OCI-LY3 (cell line): ENCODE results near the gene OR10H5.

Experiments used
- EZH2phosphoT487 ChIP-seq: fragments of 200-600 bp; shearing (Covaris generic); IDR thresholded peaks from 2 replicates; pipeline ENCODE4 v1.6.1; 2018; ENCODE audit warnings: antibody characterized with exemption, mixed run types, low read depth
- TF ChIP-seq, protein P1 (sequence below): fragments of 200-600, 300-600 bp; sonication (generic); IDR thresholded peaks from 2 replicates; pipeline ENCODE4 v1.5.1; 2014; ENCODE audit warnings: antibody characterized with exemption, low read length, low read depth

DNA sequence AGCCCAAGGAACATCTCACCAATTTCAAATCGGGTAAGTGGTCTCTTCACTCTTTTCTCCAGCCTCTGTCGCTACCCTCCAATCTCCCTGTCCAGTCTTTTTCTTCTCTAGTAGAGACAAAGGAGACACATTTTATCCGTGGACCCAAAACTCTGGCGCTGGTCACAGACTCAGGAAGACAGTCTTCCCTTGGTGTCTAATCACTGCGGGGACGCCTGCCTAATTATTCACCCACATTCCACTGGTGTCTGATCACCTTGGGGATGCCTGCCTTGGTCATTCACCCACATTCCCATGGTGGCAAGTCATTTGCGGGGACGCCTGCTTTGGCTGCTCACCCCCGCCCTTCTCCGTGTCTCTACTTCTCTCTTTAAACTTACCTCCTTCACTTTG is 41.8 kb downstream of the OR10H5 start:
- TF ChIP-seq EZH2phosphoT487, result no peak
- TF ChIP-seq, protein P1, sequence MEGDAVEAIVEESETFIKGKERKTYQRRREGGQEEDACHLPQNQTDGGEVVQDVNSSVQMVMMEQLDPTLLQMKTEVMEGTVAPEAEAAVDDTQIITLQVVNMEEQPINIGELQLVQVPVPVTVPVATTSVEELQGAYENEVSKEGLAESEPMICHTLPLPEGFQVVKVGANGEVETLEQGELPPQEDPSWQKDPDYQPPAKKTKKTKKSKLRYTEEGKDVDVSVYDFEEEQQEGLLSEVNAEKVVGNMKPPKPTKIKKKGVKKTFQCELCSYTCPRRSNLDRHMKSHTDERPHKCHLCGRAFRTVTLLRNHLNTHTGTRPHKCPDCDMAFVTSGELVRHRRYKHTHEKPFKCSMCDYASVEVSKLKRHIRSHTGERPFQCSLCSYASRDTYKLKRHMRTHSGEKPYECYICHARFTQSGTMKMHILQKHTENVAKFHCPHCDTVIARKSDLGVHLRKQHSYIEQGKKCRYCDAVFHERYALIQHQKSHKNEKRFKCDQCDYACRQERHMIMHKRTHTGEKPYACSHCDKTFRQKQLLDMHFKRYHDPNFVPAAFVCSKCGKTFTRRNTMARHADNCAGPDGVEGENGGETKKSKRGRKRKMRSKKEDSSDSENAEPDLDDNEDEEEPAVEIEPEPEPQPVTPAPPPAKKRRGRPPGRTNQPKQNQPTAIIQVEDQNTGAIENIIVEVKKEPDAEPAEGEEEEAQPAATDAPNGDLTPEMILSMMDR, result no peak
